Measurements from ENCODE around the gene PDE1A.
"Not testable (repeated sequence)": the region's sequence is repeated elsewhere in the genome, so short reads cannot be mapped to it uniquely, and the experiment has no call there.

The PDE1A gene

GRCh38 chr2:182280118-182280517 is 146.7 kb downstream of the PDE1A start:
- Histone ChIP-seq H3K4me3 (ENCODE audit: low read length) (no peak overlapping the region), H3K4me1 (ENCODE audit: insufficient read depth, low read length) (peaks cover 4% of the 10 kb centered on the region), H2AFZ (ENCODE audit: low read depth, low read length) (no peak overlapping the region), H3K36me3 (ENCODE audit: insufficient read depth, low read length) (no peaks in the 10 kb centered on the region), H3K9me3 (ENCODE audit: low read length) (peaks cover 4% of the 10 kb centered on the region), H3K27me3 (ENCODE audit: insufficient read depth, low read length) (no peaks in the 10 kb centered on the region)

GRCh38 chr2:182276662-182277061 is 150.2 kb downstream of the PDE1A start:
- H3K4me1 ChIP-seq (ENCODE audit: insufficient read depth, low read length); H3K4me3 ChIP-seq (ENCODE audit: low read length); H3K9me3 ChIP-seq (ENCODE audit: low read length); H3K27me3 ChIP-seq (ENCODE audit: insufficient read depth, low read length); H3K36me3 ChIP-seq (ENCODE audit: insufficient read depth, low read length); H2AFZ ChIP-seq (ENCODE audit: low read depth, low read length): not testable (repeated sequence)

- no peak overlapping the region for H2AFZ ChIP-seq (ENCODE audit: low read depth, low read length)
- H3K4me1 ChIP-seq (ENCODE audit: insufficient read depth, low read length), result no peaks in the 10 kb centered on the region
- peaks cover 6% of the 10 kb centered on the region for H3K36me3 ChIP-seq (ENCODE audit: insufficient read depth, low read length)
- no peaks in the 10 kb centered on the region for H3K9me3 ChIP-seq (ENCODE audit: low read length)
- H3K27me3 ChIP-seq (ENCODE audit: insufficient read depth, low read length), result no peaks in the 10 kb centered on the region
- no peak overlapping the region for H3K4me3 ChIP-seq (ENCODE audit: low read length)
Observed at GRCh38 chr2:182267971-182268370, 158.9 kb downstream of the PDE1A start.

GRCh38 chr2:182266909-182267308 is 159.9 kb downstream of the PDE1A start:
- Histone ChIP-seq H3K27me3 (ENCODE audit: insufficient read depth, low read length) (no peaks in the 10 kb centered on the region), H2AFZ (ENCODE audit: low read depth, low read length) (no peak overlapping the region), H3K36me3 (ENCODE audit: insufficient read depth, low read length) (peaks cover 10% of the 10 kb centered on the region), H3K9me3 (ENCODE audit: low read length) (no peaks in the 10 kb centered on the region), H3K4me3 (ENCODE audit: low read length) (no peak overlapping the region), H3K4me1 (ENCODE audit: insufficient read depth, low read length) (no peaks in the 10 kb centered on the region)

- H3K27me3 ChIP-seq (ENCODE audit: insufficient read depth, low read length), result no peaks in the 10 kb centered on the region
- no peak overlapping the region for H2AFZ ChIP-seq (ENCODE audit: low read depth, low read length)
- no peak overlapping the region for H3K4me3 ChIP-seq (ENCODE audit: low read length)
- H3K9me3 ChIP-seq (ENCODE audit: low read length), result no peaks in the 10 kb centered on the region
- H3K36me3 ChIP-seq (ENCODE audit: insufficient read depth, low read length), result peaks cover 10% of the 10 kb centered on the region
- no peaks in the 10 kb centered on the region for H3K4me1 ChIP-seq (ENCODE audit: insufficient read depth, low read length)
Observed at GRCh38 chr2:182265718-182266117, 161.1 kb downstream of the PDE1A start.

- peaks cover 10% of the 10 kb centered on the region for H3K36me3 ChIP-seq (ENCODE audit: insufficient read depth, low read length)
- no peak overlapping the region for H3K4me3 ChIP-seq (ENCODE audit: low read length)
- no peak overlapping the region for H2AFZ ChIP-seq (ENCODE audit: low read depth, low read length)
- H3K4me1 ChIP-seq (ENCODE audit: insufficient read depth, low read length), result peaks cover 6% of the 10 kb centered on the region
- H3K27me3 ChIP-seq (ENCODE audit: insufficient read depth, low read length), result no peaks in the 10 kb centered on the region
- no peaks in the 10 kb centered on the region for H3K9me3 ChIP-seq (ENCODE audit: low read length)
Observed at GRCh38 chr2:182261860-182262387, 164.9 kb downstream of the PDE1A start.

GRCh38 chr2:182259629-182260150 is 167.1 kb downstream of the PDE1A start:
- H3K4me1 ChIP-seq (ENCODE audit: insufficient read depth, low read length), result peaks cover 6% of the 10 kb centered on the region
- H3K36me3 ChIP-seq (ENCODE audit: insufficient read depth, low read length), result peaks cover 10% of the 10 kb centered on the region
- H2AFZ ChIP-seq (ENCODE audit: low read depth, low read length), result no peak overlapping the region
- H3K9me3 ChIP-seq (ENCODE audit: low read length), result peaks cover 4% of the 10 kb centered on the region
- H3K4me3 ChIP-seq (ENCODE audit: low read length), result no peak overlapping the region
- H3K27me3 ChIP-seq (ENCODE audit: insufficient read depth, low read length), result no peaks in the 10 kb centered on the region

GRCh38 chr2:182252534-182252933 is 174.3 kb downstream of the PDE1A start:
- Histone ChIP-seq H3K27me3 (ENCODE audit: insufficient read depth, low read length) (no peaks in the 10 kb centered on the region), H3K4me1 (ENCODE audit: insufficient read depth, low read length) (no peaks in the 10 kb centered on the region), H2AFZ (ENCODE audit: low read depth, low read length) (no peak overlapping the region), H3K4me3 (ENCODE audit: low read length) (no peak overlapping the region), H3K9me3 (ENCODE audit: low read length) (peaks cover 4% of the 10 kb centered on the region), H3K36me3 (ENCODE audit: insufficient read depth, low read length) (peaks cover 4% of the 10 kb centered on the region)

GRCh38 chr2:182248898-182249297 is 177.9 kb downstream of the PDE1A start:
- H3K4me3 ChIP-seq (ENCODE audit: low read length), result no peak overlapping the region
- no peaks in the 10 kb centered on the region for H3K9me3 ChIP-seq (ENCODE audit: low read length)
- no peak overlapping the region for H2AFZ ChIP-seq (ENCODE audit: low read depth, low read length)
- peaks cover 16% of the 10 kb centered on the region for H3K4me1 ChIP-seq (ENCODE audit: insufficient read depth, low read length)
- peaks cover 4% of the 10 kb centered on the region for H3K36me3 ChIP-seq (ENCODE audit: insufficient read depth, low read length)
- no peaks in the 10 kb centered on the region for H3K27me3 ChIP-seq (ENCODE audit: insufficient read depth, low read length)

- Histone ChIP-seq H3K36me3 (ENCODE audit: insufficient read depth, low read length) (peaks cover 2% of the 10 kb centered on the region), H3K27me3 (ENCODE audit: insufficient read depth, low read length) (no peaks in the 10 kb centered on the region), H2AFZ (ENCODE audit: low read depth, low read length) (no peak overlapping the region), H3K4me1 (ENCODE audit: insufficient read depth, low read length) (peaks cover 16% of the 10 kb centered on the region), H3K4me3 (ENCODE audit: low read length) (no peak overlapping the region), H3K9me3 (ENCODE audit: low read length) (no peaks in the 10 kb centered on the region)
Observed at GRCh38 chr2:182248362-182248761, 178.5 kb downstream of the PDE1A start.

- H3K9me3 ChIP-seq (ENCODE audit: low read length), result no peaks in the 10 kb centered on the region
- no peak overlapping the region for H3K4me3 ChIP-seq (ENCODE audit: low read length)
- no peak overlapping the region for H2AFZ ChIP-seq (ENCODE audit: low read depth, low read length)
- H3K27me3 ChIP-seq (ENCODE audit: insufficient read depth, low read length), result no peaks in the 10 kb centered on the region
- no peaks in the 10 kb centered on the region for H3K36me3 ChIP-seq (ENCODE audit: insufficient read depth, low read length)
- H3K4me1 ChIP-seq (ENCODE audit: insufficient read depth, low read length), result peaks cover 16% of the 10 kb centered on the region
Observed at GRCh38 chr2:182247831-182248230, 179.0 kb downstream of the PDE1A start.

GRCh38 chr2:182245963-182246362 is 180.9 kb downstream of the PDE1A start:
- H3K4me1 ChIP-seq (ENCODE audit: insufficient read depth, low read length), result peaks cover 16% of the 10 kb centered on the region
- no peaks in the 10 kb centered on the region for H3K36me3 ChIP-seq (ENCODE audit: insufficient read depth, low read length)
- H2AFZ ChIP-seq (ENCODE audit: low read depth, low read length), result no peak overlapping the region
- H3K27me3 ChIP-seq (ENCODE audit: insufficient read depth, low read length), result no peaks in the 10 kb centered on the region
- H3K4me3 ChIP-seq (ENCODE audit: low read length), result no peak overlapping the region
- no peaks in the 10 kb centered on the region for H3K9me3 ChIP-seq (ENCODE audit: low read length)

- peaks cover 16% of the 10 kb centered on the region for H3K4me1 ChIP-seq (ENCODE audit: insufficient read depth, low read length)
- peaks cover 2% of the 10 kb centered on the region for H3K9me3 ChIP-seq (ENCODE audit: low read length)
- no peak overlapping the region for H3K4me3 ChIP-seq (ENCODE audit: low read length)
- peaks cover 14% of the 10 kb centered on the region for H3K36me3 ChIP-seq (ENCODE audit: insufficient read depth, low read length)
- no peaks in the 10 kb centered on the region for H3K27me3 ChIP-seq (ENCODE audit: insufficient read depth, low read length)
- no peak overlapping the region for H2AFZ ChIP-seq (ENCODE audit: low read depth, low read length)
Observed at GRCh38 chr2:182242609-182243008, 184.2 kb downstream of the PDE1A start.

GRCh38 chr2:182241936-182242335 is 184.9 kb downstream of the PDE1A start:
- Histone ChIP-seq H3K4me1 (ENCODE audit: insufficient read depth, low read length) (peaks cover 16% of the 10 kb centered on the region), H3K9me3 (ENCODE audit: low read length) (peaks cover 2% of the 10 kb centered on the region), H3K27me3 (ENCODE audit: insufficient read depth, low read length) (no peaks in the 10 kb centered on the region), H3K36me3 (ENCODE audit: insufficient read depth, low read length) (peaks cover 18% of the 10 kb centered on the region), H2AFZ (ENCODE audit: low read depth, low read length) (no peak overlapping the region), H3K4me3 (ENCODE audit: low read length) (no peak overlapping the region)
